WTC11 (cell line): ENCODE results near the gene GGCX. TPM values are rescaled to one million over a fixed set of nuclear protein-coding genes. Genes with fewer than 3 reads are reported as not detected.

Source experiments
- ATAC-seq: fragments of 200-7000 bp; cut with Tn5 transposase; 2 replicates; pipeline ENCODE4 v1.10.0; 2021; ENCODE audit warnings: mild to moderate bottlenecking, moderate library complexity
- CTCF ChIA-PET: fragments of 300-600 bp; sonication (Branson Sonifier 250); formaldehyde crosslinking; loops from one replicate; lab custom pipeline; 2021; ENCODE audit warnings: antibody characterized with exemption; lab: Charles Lee
- POLR2A ChIA-PET: fragments of 350-600 bp; sonication (Branson Sonifier 250); formaldehyde crosslinking; loops from one replicate; lab custom pipeline; 2021; ENCODE audit warnings: antibody characterized with exemption; lab: Charles Lee
- DNase-seq: peaks from one replicate; pipeline ENCODE4 v3.0.0; 2021; ENCODE audit warnings: low spot score
- H3K27ac Mint-ChIP-seq: 2 replicates; pipeline ENCODE4 v1.8.0; 2021; ENCODE audit warnings: mixed read lengths
- H3K27me3 Mint-ChIP-seq: 2 replicates; pipeline ENCODE4 v1.8.0; 2021; ENCODE audit warnings: low read depth, mild to moderate bottlenecking, moderate library complexity, mixed read lengths
- H3K36me3 Mint-ChIP-seq: 2 replicates; pipeline ENCODE4 v1.8.0; 2021; ENCODE audit warnings: mixed read lengths
- H3K4me1 Mint-ChIP-seq: 2 replicates; pipeline ENCODE4 v1.8.0; 2022; ENCODE audit warnings: mixed read lengths
- H3K4me3 Mint-ChIP-seq: 2 replicates; pipeline ENCODE4 v1.8.0; 2021; ENCODE audit warnings: mild to moderate bottlenecking, moderate library complexity, mixed read lengths
- H3K9me3 Mint-ChIP-seq: 2 replicates; pipeline ENCODE4 v1.8.0; 2021; ENCODE audit warnings: mixed read lengths
- AFF4 ChIP-seq: sonication (generic); formaldehyde crosslinking; IDR thresholded peaks from 2 replicates; pipeline ENCODE4 v1.8.1; 2023; ENCODE audit warnings: mild to moderate bottlenecking, missing genetic modification reagents, borderline replicate concordance
- CREB1 ChIP-seq: sonication (generic); formaldehyde crosslinking; IDR thresholded peaks from 2 replicates; pipeline ENCODE4 v1.8.0; 2023; ENCODE audit warnings: mild to moderate bottlenecking, missing genetic modification reagents
- ETV6 ChIP-seq: sonication (generic); formaldehyde crosslinking; IDR thresholded peaks from 2 replicates; pipeline ENCODE4 v1.8.1; 2022; ENCODE audit warnings: mild to moderate bottlenecking, missing genetic modification reagents
- FOXK1 ChIP-seq: sonication (generic); formaldehyde crosslinking; IDR thresholded peaks from 2 replicates; pipeline ENCODE4 v1.8.0; 2022; ENCODE audit warnings: mild to moderate bottlenecking, moderate library complexity, missing genetic modification reagents
- GABPB1 ChIP-seq: sonication (generic); formaldehyde crosslinking; IDR thresholded peaks from 2 replicates; pipeline ENCODE4 v1.8.1; 2023; ENCODE audit warnings: mild to moderate bottlenecking, missing genetic modification reagents
- GRHL2 ChIP-seq: fragments of 250-450 bp; sonication (Bioruptor Pico); IDR thresholded peaks from 2 replicates; pipeline ENCODE4 v1.8.0; 2022; ENCODE audit warnings: mild to moderate bottlenecking, moderate library complexity; ENCODE audit not compliant: insufficient replicate concordance, severe bottlenecking
- HMGA2 ChIP-seq: fragments of 250-450 bp; sonication (Bioruptor Pico); IDR thresholded peaks from 2 replicates; pipeline ENCODE4 v1.4.0; 2021; ENCODE audit warnings: mild to moderate bottlenecking, moderate library complexity
- IRF2 ChIP-seq: sonication (generic); formaldehyde crosslinking; IDR thresholded peaks from 2 replicates; pipeline ENCODE4 v1.8.0; 2022; ENCODE audit warnings: low read depth, missing genetic modification reagents, borderline replicate concordance
- MLX ChIP-seq: sonication (generic); formaldehyde crosslinking; IDR thresholded peaks from 2 replicates; pipeline ENCODE4 v1.8.1; 2023; ENCODE audit warnings: mild to moderate bottlenecking, missing genetic modification reagents, moderate library complexity
- MXD4 ChIP-seq: fragments of 250-450 bp; sonication (Bioruptor Pico); IDR thresholded peaks from 2 replicates; pipeline ENCODE4 v1.8.0; 2021; ENCODE audit warnings: mild to moderate bottlenecking, moderate library complexity, borderline replicate concordance
- NFE2L1 ChIP-seq: sonication (generic); formaldehyde crosslinking; IDR thresholded peaks from 2 replicates; pipeline ENCODE4 v1.8.1; 2023; ENCODE audit warnings: missing genetic modification reagents
- NR2C2 ChIP-seq: sonication (generic); formaldehyde crosslinking; IDR thresholded peaks from 2 replicates; pipeline ENCODE4 v1.8.0; 2022; ENCODE audit warnings: mild to moderate bottlenecking, missing genetic modification reagents
- PREB ChIP-seq: sonication (generic); formaldehyde crosslinking; IDR thresholded peaks from 2 replicates; pipeline ENCODE4 v1.8.1; 2022; ENCODE audit warnings: mild to moderate bottlenecking, missing genetic modification reagents, moderate library complexity, borderline replicate concordance
- RORB ChIP-seq: fragments of 250-450 bp; sonication (Bioruptor Pico); IDR thresholded peaks from 2 replicates; pipeline ENCODE4 v1.9.0; 2021; ENCODE audit warnings: mild to moderate bottlenecking
- SMAD3 ChIP-seq: sonication (generic); formaldehyde crosslinking; IDR thresholded peaks from 2 replicates; pipeline ENCODE4 v1.8.0; 2022; ENCODE audit warnings: missing genetic modification reagents, mild to moderate bottlenecking, borderline replicate concordance
- SP1 ChIP-seq: sonication (generic); formaldehyde crosslinking; conservative IDR thresholded peaks from 2 replicates; pipeline ENCODE4 v1.8.1; 2022; ENCODE audit warnings: missing genetic modification reagents
- TCF7 ChIP-seq: sonication (generic); formaldehyde crosslinking; IDR thresholded peaks from 2 replicates; pipeline ENCODE4 v1.8.0; 2022; ENCODE audit warnings: mild to moderate bottlenecking, low read depth, missing genetic modification reagents, moderate library complexity
- TEAD4 ChIP-seq: sonication (generic); formaldehyde crosslinking; IDR thresholded peaks from 2 replicates; pipeline ENCODE4 v1.8.0; 2022; ENCODE audit warnings: mild to moderate bottlenecking, missing genetic modification reagents
- TP53 ChIP-seq: sonication (generic); formaldehyde crosslinking; IDR thresholded peaks from 2 replicates; pipeline ENCODE4 v1.8.1; 2023; ENCODE audit warnings: mild to moderate bottlenecking, missing genetic modification reagents
- ZMAT4 ChIP-seq: fragments of 250-450 bp; sonication (Bioruptor Pico); IDR thresholded peaks from 2 replicates; pipeline ENCODE4 v1.9.0; 2021; ENCODE audit warnings: mild to moderate bottlenecking
- ZNF232 ChIP-seq: sonication (generic); formaldehyde crosslinking; IDR thresholded peaks from 2 replicates; pipeline ENCODE4 v1.8.0; 2022; ENCODE audit warnings: mild to moderate bottlenecking, missing genetic modification reagents
- ZNF263 ChIP-seq: sonication (generic); formaldehyde crosslinking; IDR thresholded peaks from 2 replicates; pipeline ENCODE4 v1.8.1; 2022; ENCODE audit warnings: low read depth, mild to moderate bottlenecking, moderate library complexity, missing genetic modification reagents
- ZNF281 ChIP-seq: sonication (generic); formaldehyde crosslinking; IDR thresholded peaks from 2 replicates; pipeline ENCODE4 v1.8.0; 2023; ENCODE audit warnings: mild to moderate bottlenecking, missing genetic modification reagents
- ZNF317 ChIP-seq: sonication (generic); formaldehyde crosslinking; IDR thresholded peaks from 2 replicates; pipeline ENCODE4 v1.8.1; 2023; ENCODE audit warnings: low read depth, mild to moderate bottlenecking, moderate library complexity, missing genetic modification reagents, borderline replicate concordance
- ZNF396 ChIP-seq: fragments of 250-450 bp; sonication (Bioruptor Pico); IDR thresholded peaks from 2 replicates; pipeline ENCODE4 v1.8.0; 2021; ENCODE audit warnings: mild to moderate bottlenecking, moderate library complexity, borderline replicate concordance
- ZNF416 ChIP-seq: fragments of 250-450 bp; sonication (Bioruptor Pico); IDR thresholded peaks from 2 replicates; pipeline ENCODE4 v1.9.0; 2021; ENCODE audit warnings: mild to moderate bottlenecking, inconsistent platforms
- ZSCAN18 ChIP-seq: fragments of 250-450 bp; sonication (Bioruptor Pico); IDR thresholded peaks from 2 replicates; pipeline ENCODE4 v2.1.2; 2022; ENCODE audit warnings: mild to moderate bottlenecking, moderate library complexity
- total RNA-seq: library from RNA; stranded (reverse); gene quantifications from 3 replicates; pipeline ENCODE4 v1.2.3, GENCODE V29; 2021

Gene GGCX
- total RNA-seq, 1 experiment from 2014 or later: 40.9 TPM

GRCh38 chr2:85537600-85538506, 23.4 kb downstream of the GGCX start:
- H3K9me3 Mint-ChIP-seq: no peaks in the 10 kb centered on the region
- DNase-seq (peak; percentile 66), ATAC-seq (peak; percentile 67)
- peaks cover 34% of the 10 kb centered on the region for H3K36me3 Mint-ChIP-seq
- H3K27me3 Mint-ChIP-seq: no peaks in the 10 kb centered on the region
- POLR2A ChIA-PET: interaction anchor here (0.6 to 5.7 kb wide), 27 partner anchors 9 to 183 kb away, joined by 3 to 54 read pairs (median 8); partner anchors contain the start of genes ELMOD3, GGCX, RETSAT and SH2D6
- CTCF ChIA-PET: interaction anchor here (0.7 to 4.6 kb wide), 15 partner anchors 8 to 152 kb away, joined by 3 to 40 read pairs (median 4); partner anchors contain the start of gene SH2D6
- peak overlapping the region; percentile 99 for H3K27ac Mint-ChIP-seq
- peaks cover 42% of the 10 kb centered on the region for H3K4me1 Mint-ChIP-seq
- peak overlapping the region; percentile 97 for H3K4me3 Mint-ChIP-seq
- TF ChIP-seq SP1 (CRISPR knock-in tag) (0 out of 2 replicates have a peak, but pooled peaks have one; percentile 35), ZNF263 (CRISPR knock-in tag) (no peak), FOXK1 (CRISPR knock-in tag) (no peak), ZNF232 (CRISPR knock-in tag) (no peak; the same call in none of the 2 replicates), ZNF317 (CRISPR knock-in tag) (no peak), TP53 (CRISPR knock-in tag) (no peak), ETV6 (CRISPR knock-in tag) (0 out of 2 replicates have a peak, but pooled peaks have one; percentile 34), TEAD4 (CRISPR knock-in tag) (no peak), MLX (CRISPR knock-in tag) (no peak), NFE2L1 (CRISPR knock-in tag) (no peak), RORB (no peak), AFF4 (CRISPR knock-in tag) (no peak), HMGA2 (CRISPR knock-in tag) (no peak), ZNF281 (CRISPR knock-in tag) (no peak), ZSCAN18 (no peak), SMAD3 (CRISPR knock-in tag) (0 out of 2 replicates have a peak, but pooled peaks have one; percentile 54), TCF7 (CRISPR knock-in tag) (no peak), IRF2 (CRISPR knock-in tag) (no peak), MXD4 (CRISPR knock-in tag) (no peak), GABPB1 (CRISPR knock-in tag) (no peak), ZMAT4 (CRISPR knock-in tag) (no peak), ZNF396 (no peak), PREB (0 out of 2 replicates have a peak, but pooled peaks have one; percentile 17), CREB1 (CRISPR knock-in tag) (no peak), ZNF416 (no peak; the same call in 1 of the 2 replicates), GRHL2 (CRISPR knock-in tag) (no peak), NR2C2 (CRISPR knock-in tag) (no peak)
